Endothelial cell of umbilical vein (primary cell): Measurements from ENCODE around the gene CCDC171.
"Not testable (repeated sequence)": the region's sequence is repeated elsewhere in the genome, so short reads cannot be mapped to it uniquely, and the experiment has no call there.

Source experiments
- CTCF ChIP-seq, 2 donors: IDR thresholded peaks; 1 replicate in 1 of 2; 2 replicates in 1 of 2; pipeline ENCODE4 v1.5.1; 2011; ENCODE audit warnings: low read length in 2 of 2, mild to moderate bottlenecking in 2 of 2, moderate library complexity in 2 of 2, control low read depth in 1 of 2, inconsistent platforms in 1 of 2, low read depth in 1 of 2; ENCODE audit not compliant: insufficient read depth in 1 of 2; ENCODE audit errors: extremely low read depth in 1 of 2
- EZH2 ChIP-seq: IDR thresholded peaks from 2 replicates; pipeline ENCODE4 v1.6.1; 2012; ENCODE audit warnings: borderline replicate concordance, low read depth, mild to moderate bottlenecking, moderate library complexity, low read length, inconsistent platforms; ENCODE audit not compliant: severe bottlenecking
- GATA2 ChIP-seq: IDR thresholded peaks from 2 replicates; pipeline ENCODE4 v1.7.0; 2011; ENCODE audit warnings: low read depth, mild to moderate bottlenecking, moderate library complexity, mixed read lengths, low read length; ENCODE audit not compliant: insufficient read length, insufficient read depth
- POLR2A ChIP-seq: IDR thresholded peaks from 2 replicates; pipeline ENCODE4 v1.6.1; 2012; ENCODE audit warnings: low read depth, mild to moderate bottlenecking, control low read depth, low read length
- POLR2AphosphoS5 ChIP-seq: IDR thresholded peaks from 2 replicates; pipeline ENCODE4 v1.6.1; 2012; ENCODE audit warnings: low read depth, mild to moderate bottlenecking, control low read depth, low read length, moderate library complexity; ENCODE audit not compliant: insufficient read depth

DNA sequence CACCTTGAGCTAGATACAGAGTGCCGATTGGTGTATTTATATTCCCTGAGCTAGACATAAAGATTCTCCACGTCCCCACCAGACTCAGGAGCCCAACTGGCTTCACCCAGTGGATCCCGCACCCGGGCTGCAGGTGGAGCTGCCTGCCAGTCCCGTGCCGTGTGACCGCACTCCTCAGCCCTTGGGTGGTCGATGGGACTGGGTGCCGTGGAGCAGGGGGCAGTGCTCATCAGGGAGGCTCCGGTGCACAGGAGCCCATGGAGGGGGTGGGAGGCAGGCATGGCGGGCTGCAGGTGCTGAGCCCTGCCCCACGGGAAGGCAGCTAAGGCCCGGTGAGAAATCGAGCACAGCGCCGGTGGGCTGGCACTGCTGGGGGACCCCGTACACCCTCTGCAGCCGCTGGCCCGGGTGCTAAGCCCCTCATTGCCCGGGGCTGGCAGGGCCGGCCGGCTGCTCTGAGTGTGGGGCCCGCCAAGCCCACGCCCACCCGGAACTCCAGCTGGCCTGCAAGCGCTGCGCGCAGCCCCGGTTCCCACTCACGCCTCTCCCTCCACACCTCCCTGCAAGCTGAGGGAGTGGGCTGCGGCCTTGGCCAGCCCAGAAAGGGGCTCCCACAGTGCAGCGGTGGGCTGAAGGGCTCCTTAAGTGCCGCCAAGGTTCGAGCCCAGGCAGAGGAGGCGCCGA lies 147.2 kb downstream of the CCDC171 start:
- TF ChIP-seq CTCF (IDR thresholded peaks at IDR 0.05; ENCODE audit: extremely low read depth in 1 of 2, insufficient read depth in 1 of 2, low read depth in 1 of 2, low read length in 2 of 2); POLR2AphosphoS5; POLR2A; EZH2; GATA2: not testable (repeated sequence)
